HepG2 (cell line): ENCODE results near the gene GALC. TPM values are rescaled to one million over a fixed set of nuclear protein-coding genes. Genes with fewer than 3 reads are reported as not detected.

Source experiments
- ATAC-seq: fragments of 200-7000 bp; cut with Tn5 transposase; 3 replicates; pipeline ENCODE4 v1.9.1; 2020; ENCODE audit warnings: mild to moderate bottlenecking, moderate library complexity
- BruUV-seq: library from RNA; stranded (reverse); fragments of 400-500 nt; replicated peaks from 2 replicates; lab custom pipeline; 2021; lab: Mats Ljungman, UMichigan
- CTCF ChIA-PET: fragments of 300-600 bp; formaldehyde crosslinking; extraction: SDS; loops from one replicate; lab custom pipeline; 2021; ENCODE audit warnings: low total read pairs, inconsistent platforms, low intra/inter-chr PET ratio; lab: Yijun Ruan, JAX
- POLR2A ChIA-PET: fragments of 350-600 bp; sonication (Branson Sonifier 250); formaldehyde crosslinking; loops from one replicate; lab custom pipeline; 2020; ENCODE audit warnings: antibody characterized with exemption, inconsistent platforms; lab: Yijun Ruan, JAX
- DNase-seq: peaks from one replicate; pipeline ENCODE4 v3.0.0-alpha.2; 2015; ENCODE audit warnings: low spot score
- FAIRE-seq: peaks from 3 replicates; lab custom pipeline; 2011; peaks lifted over from hg19 to GRCh38; lab: Jason Lieb, UNC
- H2AFZ ChIP-seq: one replicate; pipeline ENCODE4 v1.6.1; 2011; ENCODE audit warnings: low read length, inconsistent platforms
- H3K27ac ChIP-seq: fragments of 300-600 bp; 3 replicates; pipeline ENCODE4 v1.8.0; 2011; ENCODE audit warnings: mixed run types, mild to moderate bottlenecking, mixed read lengths, low read length, inconsistent platforms; ENCODE audit not compliant: insufficient read depth; ENCODE audit errors: extremely low read length
- H3K27me3 ChIP-seq, 2 experiments: fragments of 200-600 bp in 1 of 2; 2 replicates in 1 of 2; 3 replicates in 1 of 2; pipeline versions ENCODE4 v1.6.0 to v1.8.0; 2011; ENCODE audit warnings: low read length in 2 of 2, mild to moderate bottlenecking in 2 of 2, moderate library complexity in 2 of 2, inconsistent platforms in 1 of 2; ENCODE audit not compliant: insufficient read depth in 2 of 2, control insufficient read depth in 1 of 2
- H3K36me3 ChIP-seq, 2 experiments: fragments of 200-600 bp in 1 of 2; replicated peaks in 1 of 2; 2 replicates in 1 of 2; 3 replicates in 1 of 2; pipeline versions ENCODE4 v1.5.1 to v1.8.0; 2011; ENCODE audit warnings: low read length in 2 of 2, inconsistent platforms in 1 of 2; ENCODE audit not compliant: insufficient read depth in 2 of 2, control insufficient read depth in 1 of 2
- H3K4me1 ChIP-seq: 2 replicates; pipeline ENCODE4 v1.5.1; 2012; ENCODE audit warnings: low read length, inconsistent platforms; ENCODE audit not compliant: insufficient read depth
- H3K4me2 ChIP-seq: 2 replicates; pipeline ENCODE4 v1.6.0; 2011; ENCODE audit warnings: low read depth, low read length, inconsistent platforms
- H3K4me3 ChIP-seq, 3 experiments: fragments of 200-600 bp in 1 of 3; sonication (generic), shearing (Covaris generic) in 1 of 3; replicated peaks in 1 of 3; 2 replicates each; pipeline ENCODE4 v1.5.1; 2011 to 2016; ENCODE audit warnings: low read length in 3 of 3, inconsistent platforms in 2 of 3, low read depth in 2 of 3, mild to moderate bottlenecking in 2 of 3, control low read depth in 1 of 3, mixed read lengths in 1 of 3; ENCODE audit not compliant: insufficient read depth in 1 of 3
- H3K79me2 ChIP-seq: one replicate; pipeline ENCODE4 v1.6.1; 2011; ENCODE audit warnings: low read length, inconsistent platforms; ENCODE audit not compliant: insufficient read depth
- H3K9ac ChIP-seq: 2 replicates; pipeline ENCODE4 v1.6.0; 2011; ENCODE audit warnings: mild to moderate bottlenecking, low read depth, low read length, inconsistent platforms; ENCODE audit not compliant: insufficient read depth
- H3K9me3 ChIP-seq: 2 replicates; pipeline ENCODE4 v1.5.1; 2012; ENCODE audit warnings: mild to moderate bottlenecking, low read length
- H4K20me1 ChIP-seq: 2 replicates; pipeline ENCODE4 v1.6.0; 2011; ENCODE audit warnings: inconsistent platforms, mild to moderate bottlenecking, low read length, moderate library complexity; ENCODE audit not compliant: insufficient read depth
- ATF7 ChIP-seq, 2 experiments: fragments of 450-650 bp in 1 of 2; sonication (generic) in 1 of 2; formaldehyde crosslinking in 1 of 2; IDR thresholded peaks; 2 replicates each; pipeline versions ENCODE4 v1.4.0 to v1.6.1; 2016 to 2020; ENCODE audit warnings: antibody characterized with exemption in 1 of 2, mild to moderate bottlenecking in 1 of 2, missing genetic modification reagents in 1 of 2
- IKZF4 ChIP-seq: sonication (generic); formaldehyde crosslinking; IDR thresholded peaks from 2 replicates; pipeline ENCODE4 v1.5.1; 2020; ENCODE audit warnings: borderline replicate concordance, mild to moderate bottlenecking, low read depth, missing genetic modification reagents; ENCODE audit errors: not compliant biosample characterization
- THAP11 ChIP-seq: IDR thresholded peaks from 2 replicates; pipeline ENCODE4 v1.6.1; 2016; ENCODE audit warnings: missing biosample characterization, missing genetic modification reagents
- ZNF160 ChIP-seq: sonication (generic); formaldehyde crosslinking; IDR thresholded peaks from 2 replicates; pipeline ENCODE4 v1.8.0; 2022; ENCODE audit warnings: mild to moderate bottlenecking, inconsistent platforms, missing genetic modification reagents
- WGBS: methylation state at CpG from one replicate; pipeline ENCODE4 v1.1.6; 2017; ENCODE audit warnings: low lambda C conversion rate; 5-methylcytosine and 5-hydroxymethylcytosine counted together
- in situ Hi-C: cut with HindIII; loops from 2 replicates; pipeline ENCODE4 v1.10.0; 2017; ENCODE audit warnings: low pct_unique_long_range_greater_than_20kb; ENCODE audit not compliant: extremely low pct_ligation_motif_present
- intact Hi-C: fragments of 100-400 bp; cut with micrococcal nuclease; formaldehyde crosslinking; loops from one replicate; pipeline ENCODE4 v1.10.0; 2022; ENCODE audit not compliant: unreplicated experiment
- polyA plus RNA-seq, 8 experiments: library from polyadenylated mRNA; depleted of rRNA in 3 of 8; stranded (reverse) in 7 of 8; unstranded in 1 of 8; fragments of >200 nt; fragmentation: Illumina TruSeq in 4 of 8; extraction: Trizol in 4 of 8; gene quantifications; 2 replicates each; pipeline versions ENCODE4 v1.2.1 to v1.2.3, GENCODE V29; 2011 to 2016; ENCODE audit warnings: low read depth in 4 of 8, missing spikeins in 1 of 8, mixed read lengths in 1 of 8; ENCODE audit not compliant: insufficient read depth in 1 of 8
- total RNA-seq, 5 experiments: library from RNA; depleted of rRNA; stranded (reverse); fragments of >200 nt; fragmentation: Illumina TruSeq; extraction: Trizol; gene quantifications; 2 replicates each; pipeline ENCODE4 v1.2.3, GENCODE V29; 2016; ENCODE audit warnings: low read depth in 1 of 5
- TF ChIP-seq, protein P1 (sequence below): sonication (generic); formaldehyde crosslinking; IDR thresholded peaks from 2 replicates; pipeline ENCODE4 v1.8.0; 2022; ENCODE audit warnings: mild to moderate bottlenecking, missing genetic modification reagents, moderate library complexity
- TF ChIP-seq, protein P2 (sequence below): sonication (generic); formaldehyde crosslinking; IDR thresholded peaks from 2 replicates; pipeline ENCODE4 v1.4.0; 2020; ENCODE audit warnings: missing genetic modification reagents
- TF ChIP-seq, protein P3 (sequence below): sonication (generic); formaldehyde crosslinking; IDR thresholded peaks from 2 replicates; pipeline ENCODE4 v1.5.0; 2020; ENCODE audit warnings: missing genetic modification reagents
- TF ChIP-seq, protein P4 (sequence below): sonication (generic); formaldehyde crosslinking; IDR thresholded peaks from 2 replicates; pipeline ENCODE4 v1.5.0; 2020; ENCODE audit warnings: mild to moderate bottlenecking, missing genetic modification reagents, moderate library complexity

GALC gene
- total and polyA plus RNA-seq, 2 of the 13 experiments (the other 11 are each of a cell fraction or from before 2014, with no cell fraction given), result not detected

DNA sequence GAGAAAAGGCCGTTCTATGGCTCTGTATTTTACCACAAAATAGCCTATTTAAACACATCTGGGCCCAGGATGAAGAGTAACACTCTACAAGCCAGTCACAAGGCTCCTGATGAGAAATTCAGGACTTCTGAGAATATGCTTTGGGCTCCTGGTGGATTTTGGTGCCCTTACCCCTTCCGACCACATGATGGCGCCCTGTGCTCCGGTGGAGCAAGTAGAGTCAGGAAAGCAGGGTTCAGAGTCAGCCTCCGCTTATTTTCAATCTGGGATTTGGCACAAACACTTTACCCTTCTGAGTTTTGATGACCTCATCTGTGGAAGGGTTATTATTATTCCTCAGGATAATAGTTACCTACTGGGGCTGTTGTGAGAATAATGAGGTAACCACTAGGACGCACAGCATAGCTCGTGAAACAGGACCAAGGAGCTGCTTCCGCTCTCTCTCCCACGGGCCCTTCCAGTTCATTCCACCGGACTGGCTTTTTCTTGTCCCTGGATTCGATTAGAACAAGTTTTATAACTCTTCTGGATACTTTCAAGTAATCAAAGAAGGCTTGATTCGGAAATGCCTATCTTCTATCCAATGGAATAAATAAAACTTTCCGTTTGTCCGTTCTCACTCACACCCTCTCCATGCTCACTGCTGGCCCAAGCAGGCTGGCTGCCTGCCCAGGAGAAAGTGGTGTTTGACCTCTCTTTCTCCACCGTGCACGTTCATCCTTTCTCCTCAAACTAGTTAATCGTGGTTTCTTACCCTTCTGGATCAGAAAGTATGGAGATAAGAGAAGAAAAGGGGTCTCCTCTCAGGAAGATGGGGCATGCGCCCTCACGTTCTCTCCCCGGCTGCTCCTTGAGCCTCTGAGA lies 104.6 kb downstream of the GALC start:
- Histone ChIP-seq H3K4me3 (no peak overlapping the region), H3K36me3 (no peaks in the 10 kb centered on the region), H4K20me1 (no peaks in the 10 kb centered on the region), H3K4me2 (no peak overlapping the region), H3K79me2 (no peaks in the 10 kb centered on the region), H3K27me3 (no peaks in the 10 kb centered on the region), H3K9me3 (no peaks in the 10 kb centered on the region), H3K27ac (no peak overlapping the region), H2AFZ (no peak overlapping the region)
- in situ Hi-C loops (no loop called here), intact Hi-C loops (no loop called here)
- no TSS peak for BruUV-seq
- WGBS, result 22% methylated on average over 20 of the region's 20 CpGs
- peak; percentile 75 for ATAC-seq
- TF ChIP-seq THAP11 (CRISPR knock-in tag), result no peak
- TF ChIP-seq, protein P1, sequence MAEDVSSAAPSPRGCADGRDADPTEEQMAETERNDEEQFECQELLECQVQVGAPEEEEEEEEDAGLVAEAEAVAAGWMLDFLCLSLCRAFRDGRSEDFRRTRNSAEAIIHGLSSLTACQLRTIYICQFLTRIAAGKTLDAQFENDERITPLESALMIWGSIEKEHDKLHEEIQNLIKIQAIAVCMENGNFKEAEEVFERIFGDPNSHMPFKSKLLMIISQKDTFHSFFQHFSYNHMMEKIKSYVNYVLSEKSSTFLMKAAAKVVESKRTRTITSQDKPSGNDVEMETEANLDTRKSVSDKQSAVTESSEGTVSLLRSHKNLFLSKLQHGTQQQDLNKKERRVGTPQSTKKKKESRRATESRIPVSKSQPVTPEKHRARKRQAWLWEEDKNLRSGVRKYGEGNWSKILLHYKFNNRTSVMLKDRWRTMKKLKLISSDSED (CRISPR knock-in tag), result no peak
- peak; percentile 52; the same call in 1 of the 2 replicates for TF ChIP-seq ATF7 (IDR thresholded peaks at IDR 0.05)
- no peak for TF ChIP-seq ATF7 (CRISPR knock-in tag; IDR thresholded peaks at IDR 0.05)
- TF ChIP-seq, protein P2, sequence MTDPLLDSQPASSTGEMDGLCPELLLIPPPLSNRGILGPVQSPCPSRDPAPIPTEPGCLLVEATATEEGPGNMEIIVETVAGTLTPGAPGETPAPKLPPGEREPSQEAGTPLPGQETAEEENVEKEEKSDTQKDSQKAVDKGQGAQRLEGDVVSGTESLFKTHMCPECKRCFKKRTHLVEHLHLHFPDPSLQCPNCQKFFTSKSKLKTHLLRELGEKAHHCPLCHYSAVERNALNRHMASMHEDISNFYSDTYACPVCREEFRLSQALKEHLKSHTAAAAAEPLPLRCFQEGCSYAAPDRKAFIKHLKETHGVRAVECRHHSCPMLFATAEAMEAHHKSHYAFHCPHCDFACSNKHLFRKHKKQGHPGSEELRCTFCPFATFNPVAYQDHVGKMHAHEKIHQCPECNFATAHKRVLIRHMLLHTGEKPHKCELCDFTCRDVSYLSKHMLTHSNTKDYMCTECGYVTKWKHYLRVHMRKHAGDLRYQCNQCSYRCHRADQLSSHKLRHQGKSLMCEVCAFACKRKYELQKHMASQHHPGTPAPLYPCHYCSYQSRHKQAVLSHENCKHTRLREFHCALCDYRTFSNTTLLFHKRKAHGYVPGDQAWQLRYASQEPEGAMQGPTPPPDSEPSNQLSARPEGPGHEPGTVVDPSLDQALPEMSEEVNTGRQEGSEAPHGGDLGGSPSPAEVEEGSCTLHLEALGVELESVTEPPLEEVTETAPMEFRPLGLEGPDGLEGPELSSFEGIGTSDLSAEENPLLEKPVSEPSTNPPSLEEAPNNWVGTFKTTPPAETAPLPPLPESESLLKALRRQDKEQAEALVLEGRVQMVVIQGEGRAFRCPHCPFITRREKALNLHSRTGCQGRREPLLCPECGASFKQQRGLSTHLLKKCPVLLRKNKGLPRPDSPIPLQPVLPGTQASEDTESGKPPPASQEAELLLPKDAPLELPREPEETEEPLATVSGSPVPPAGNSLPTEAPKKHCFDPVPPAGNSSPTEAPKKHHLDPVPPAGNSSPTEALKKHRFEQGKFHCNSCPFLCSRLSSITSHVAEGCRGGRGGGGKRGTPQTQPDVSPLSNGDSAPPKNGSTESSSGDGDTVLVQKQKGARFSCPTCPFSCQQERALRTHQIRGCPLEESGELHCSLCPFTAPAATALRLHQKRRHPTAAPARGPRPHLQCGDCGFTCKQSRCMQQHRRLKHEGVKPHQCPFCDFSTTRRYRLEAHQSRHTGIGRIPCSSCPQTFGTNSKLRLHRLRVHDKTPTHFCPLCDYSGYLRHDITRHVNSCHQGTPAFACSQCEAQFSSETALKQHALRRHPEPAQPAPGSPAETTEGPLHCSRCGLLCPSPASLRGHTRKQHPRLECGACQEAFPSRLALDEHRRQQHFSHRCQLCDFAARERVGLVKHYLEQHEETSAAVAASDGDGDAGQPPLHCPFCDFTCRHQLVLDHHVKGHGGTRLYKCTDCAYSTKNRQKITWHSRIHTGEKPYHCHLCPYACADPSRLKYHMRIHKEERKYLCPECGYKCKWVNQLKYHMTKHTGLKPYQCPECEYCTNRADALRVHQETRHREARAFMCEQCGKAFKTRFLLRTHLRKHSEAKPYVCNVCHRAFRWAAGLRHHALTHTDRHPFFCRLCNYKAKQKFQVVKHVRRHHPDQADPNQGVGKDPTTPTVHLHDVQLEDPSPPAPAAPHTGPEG (CRISPR knock-in tag), result no peak
- no peak for TF ChIP-seq IKZF4 (CRISPR knock-in tag)
- TF ChIP-seq, protein P3, sequence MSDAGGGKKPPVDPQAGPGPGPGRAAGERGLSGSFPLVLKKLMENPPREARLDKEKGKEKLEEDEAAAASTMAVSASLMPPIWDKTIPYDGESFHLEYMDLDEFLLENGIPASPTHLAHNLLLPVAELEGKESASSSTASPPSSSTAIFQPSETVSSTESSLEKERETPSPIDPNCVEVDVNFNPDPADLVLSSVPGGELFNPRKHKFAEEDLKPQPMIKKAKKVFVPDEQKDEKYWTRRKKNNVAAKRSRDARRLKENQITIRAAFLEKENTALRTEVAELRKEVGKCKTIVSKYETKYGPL (CRISPR knock-in tag), result no peak
- TF ChIP-seq ZNF160, result no peak
- TF ChIP-seq, protein P4, sequence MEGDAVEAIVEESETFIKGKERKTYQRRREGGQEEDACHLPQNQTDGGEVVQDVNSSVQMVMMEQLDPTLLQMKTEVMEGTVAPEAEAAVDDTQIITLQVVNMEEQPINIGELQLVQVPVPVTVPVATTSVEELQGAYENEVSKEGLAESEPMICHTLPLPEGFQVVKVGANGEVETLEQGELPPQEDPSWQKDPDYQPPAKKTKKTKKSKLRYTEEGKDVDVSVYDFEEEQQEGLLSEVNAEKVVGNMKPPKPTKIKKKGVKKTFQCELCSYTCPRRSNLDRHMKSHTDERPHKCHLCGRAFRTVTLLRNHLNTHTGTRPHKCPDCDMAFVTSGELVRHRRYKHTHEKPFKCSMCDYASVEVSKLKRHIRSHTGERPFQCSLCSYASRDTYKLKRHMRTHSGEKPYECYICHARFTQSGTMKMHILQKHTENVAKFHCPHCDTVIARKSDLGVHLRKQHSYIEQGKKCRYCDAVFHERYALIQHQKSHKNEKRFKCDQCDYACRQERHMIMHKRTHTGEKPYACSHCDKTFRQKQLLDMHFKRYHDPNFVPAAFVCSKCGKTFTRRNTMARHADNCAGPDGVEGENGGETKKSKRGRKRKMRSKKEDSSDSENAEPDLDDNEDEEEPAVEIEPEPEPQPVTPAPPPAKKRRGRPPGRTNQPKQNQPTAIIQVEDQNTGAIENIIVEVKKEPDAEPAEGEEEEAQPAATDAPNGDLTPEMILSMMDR, result peak; percentile 58
- TF ChIP-seq, all 625 proteins: peak for 2
- POLR2A ChIA-PET, result no interaction called here
- CTCF ChIA-PET, result no interaction called here
- no peak overlapping the region for H3K9ac ChIP-seq
- peak; percentile 14 for DNase-seq
- no peaks in the 10 kb centered on the region for H3K4me1 ChIP-seq
- no peak for FAIRE-seq
